Skin epidermis (tissue), 12 donors: Measurements from ENCODE around the gene MAMSTR.
"Not testable (repeated sequence)": the region's sequence is repeated elsewhere in the genome, so short reads cannot be mapped to it uniquely, and the experiment has no call there.

ENCODE experiments used
- H3K27ac ChIP-seq, 21 experiments: fragments of 200-600 bp; sonication (generic) in 11 of 21; one replicate each; pipeline ENCODE4 v1.5.0; 2020; ENCODE audit warnings: mild to moderate bottlenecking in 3 of 21, inconsistent platforms in 2 of 21, moderate library complexity in 2 of 21
- H3K4me3 ChIP-seq, 7 experiments: fragments of 200-600 bp; sonication (generic) in 2 of 7; one replicate each; pipeline ENCODE4 v1.5.0; 2020; ENCODE audit warnings: inconsistent platforms in 2 of 7, mild to moderate bottlenecking in 2 of 7, moderate library complexity in 1 of 7

MAMSTR gene

GRCh38 chr19:48724796-48725753 is 5.5 kb upstream of the MAMSTR start:
- H3K4me3 ChIP-seq: no peak overlapping the region
- H3K27ac ChIP-seq: peak overlapping the region in 18 of 21 experiments; percentile 6 to 83 (median 64)

GRCh38 chr19:48722196-48722708 is 2.7 kb upstream of the MAMSTR start:
- H3K27ac ChIP-seq: no peak overlapping the region
- H3K4me3 ChIP-seq: no peak overlapping the region

- peak overlapping the region in 19 of 21 experiments; percentile 43 to 84 (median 73) for H3K27ac ChIP-seq
Observed at GRCh38 chr19:48720613-48721296, 1.2 kb upstream of the MAMSTR start.

GRCh38 chr19:48720251-48720612 is 707 bp upstream of the MAMSTR start:
- peak overlapping the region in 9 of 21 experiments; percentile 62 to 83 (median 73) for H3K27ac ChIP-seq
- H3K4me3 ChIP-seq: peak overlapping the region in 4 of 7 experiments; percentile 36 to 53 (median 44)

More at GRCh38 chr19:48720613-48721296, 1.2 kb upstream of the MAMSTR start:
- peak overlapping the region; percentile 36 to 55 (median 44) for H3K4me3 ChIP-seq

- Histone ChIP-seq H3K4me3 (no peak overlapping the region), H3K27ac (peak overlapping the region in 1 of 21 experiments; percentile 45)
Observed at GRCh38 chr19:48718711-48719231, 754 bp downstream of the MAMSTR start.

GRCh38 chr19:48718106-48718505 is 1.4 kb downstream of the MAMSTR start:
- not testable (repeated sequence) for H3K4me3 ChIP-seq, H3K27ac ChIP-seq

- peak overlapping the region in 3 of 7 experiments; percentile 3 to 17 (median 15) for H3K4me3 ChIP-seq
Observed at GRCh38 chr19:48716562-48717291, 2.8 kb downstream of the MAMSTR start.

GRCh38 chr19:48715681-48716171 is 3.8 kb downstream of the MAMSTR start:
- Histone ChIP-seq H3K27ac (peak overlapping the region in 17 of 21 experiments; percentile 29 to 90 (median 79)), H3K4me3 (peak overlapping the region in 3 of 7 experiments; percentile 33 to 64 (median 51))

More at GRCh38 chr19:48716562-48717291, 2.8 kb downstream of the MAMSTR start:
- peak overlapping the region in 15 of 21 experiments; percentile 2 to 83 (median 40) for H3K27ac ChIP-seq

GRCh38 chr19:48714759-48715675 is 4.5 kb downstream of the MAMSTR start:
- H3K4me3 ChIP-seq: peak overlapping the region; percentile 33 to 64 (median 54)
- H3K27ac ChIP-seq: peak overlapping the region in 20 of 21 experiments; percentile 60 to 90 (median 81)

GRCh38 chr19:48713864-48714755 is 5.4 kb downstream of the MAMSTR start:
- peak overlapping the region; percentile 41 to 67 (median 55) for H3K4me3 ChIP-seq
- H3K27ac ChIP-seq: peak overlapping the region in 20 of 21 experiments; percentile 60 to 90 (median 81)

- Histone ChIP-seq H3K27ac (peak overlapping the region in 13 of 21 experiments; percentile 26 to 90 (median 48)), H3K4me3 (peak overlapping the region; percentile 41 to 67 (median 55))
Observed at GRCh38 chr19:48713041-48713863, 6.3 kb downstream of the MAMSTR start.

- Histone ChIP-seq H3K27ac (no peak overlapping the region), H3K4me3 (no peak overlapping the region)
Observed at GRCh38 chr19:48711106-48711662, 8.3 kb downstream of the MAMSTR start.

GRCh38 chr19:48708471-48708870 is 11.1 kb downstream of the MAMSTR start:
- H3K4me3 ChIP-seq: no peak overlapping the region
- no peak overlapping the region for H3K27ac ChIP-seq

GRCh38 chr19:48705431-48705830 is 14.1 kb downstream of the MAMSTR start:
- no peak overlapping the region for H3K4me3 ChIP-seq
- no peak overlapping the region for H3K27ac ChIP-seq

GRCh38 chr19:48703316-48703715 is 16.2 kb downstream of the MAMSTR start:
- no peak overlapping the region for H3K27ac ChIP-seq
- H3K4me3 ChIP-seq: no peak overlapping the region

GRCh38 chr19:48702701-48703100 is 16.8 kb downstream of the MAMSTR start:
- Histone ChIP-seq H3K27ac (no peak overlapping the region), H3K4me3 (no peak overlapping the region)
